GM12864 (cell line): ENCODE data around the gene OTUD6A.

Experiments used
- DNase-seq: peaks from one replicate; pipeline ENCODE4 v3.0.0-alpha.2; 2011; ENCODE audit warnings: low read depth
- H3K4me3 ChIP-seq: 2 replicates; pipeline ENCODE4 v1.5.1; 2011; ENCODE audit warnings: mild to moderate bottlenecking, low read depth, low read length, control low read depth
- TF ChIP-seq, protein P1 (sequence below): IDR thresholded peaks from 2 replicates; pipeline ENCODE4 v1.5.1; 2011; ENCODE audit warnings: low read depth, mild to moderate bottlenecking, moderate library complexity, low read length, control low read depth, inconsistent platforms; ENCODE audit errors: missing control alignments

OTUD6A gene

DNA sequence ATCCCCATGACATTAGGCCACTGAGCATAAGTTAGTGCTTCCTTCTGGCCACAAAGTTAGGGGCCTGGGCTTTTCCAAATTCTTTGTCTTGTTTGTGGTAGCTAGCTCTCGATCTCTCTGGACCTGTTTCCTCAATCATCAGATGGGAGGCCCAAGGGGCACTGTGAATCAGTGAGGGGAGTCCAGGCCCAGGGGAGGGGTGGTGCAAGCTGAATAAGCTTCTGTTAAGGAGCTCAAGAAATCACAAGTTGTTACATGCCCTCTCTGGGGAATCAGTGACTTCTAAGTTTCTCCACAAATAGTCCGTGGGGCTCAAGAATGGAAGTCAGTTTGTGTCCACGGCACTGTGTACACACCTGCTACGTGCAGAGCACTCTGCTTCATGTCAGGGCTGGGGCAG lies 27.6 kb upstream of the OTUD6A start:
- H3K4me3 ChIP-seq = no peak overlapping the region
- no peak for DNase-seq
- TF ChIP-seq, protein P1, sequence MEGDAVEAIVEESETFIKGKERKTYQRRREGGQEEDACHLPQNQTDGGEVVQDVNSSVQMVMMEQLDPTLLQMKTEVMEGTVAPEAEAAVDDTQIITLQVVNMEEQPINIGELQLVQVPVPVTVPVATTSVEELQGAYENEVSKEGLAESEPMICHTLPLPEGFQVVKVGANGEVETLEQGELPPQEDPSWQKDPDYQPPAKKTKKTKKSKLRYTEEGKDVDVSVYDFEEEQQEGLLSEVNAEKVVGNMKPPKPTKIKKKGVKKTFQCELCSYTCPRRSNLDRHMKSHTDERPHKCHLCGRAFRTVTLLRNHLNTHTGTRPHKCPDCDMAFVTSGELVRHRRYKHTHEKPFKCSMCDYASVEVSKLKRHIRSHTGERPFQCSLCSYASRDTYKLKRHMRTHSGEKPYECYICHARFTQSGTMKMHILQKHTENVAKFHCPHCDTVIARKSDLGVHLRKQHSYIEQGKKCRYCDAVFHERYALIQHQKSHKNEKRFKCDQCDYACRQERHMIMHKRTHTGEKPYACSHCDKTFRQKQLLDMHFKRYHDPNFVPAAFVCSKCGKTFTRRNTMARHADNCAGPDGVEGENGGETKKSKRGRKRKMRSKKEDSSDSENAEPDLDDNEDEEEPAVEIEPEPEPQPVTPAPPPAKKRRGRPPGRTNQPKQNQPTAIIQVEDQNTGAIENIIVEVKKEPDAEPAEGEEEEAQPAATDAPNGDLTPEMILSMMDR = no peak

DNA sequence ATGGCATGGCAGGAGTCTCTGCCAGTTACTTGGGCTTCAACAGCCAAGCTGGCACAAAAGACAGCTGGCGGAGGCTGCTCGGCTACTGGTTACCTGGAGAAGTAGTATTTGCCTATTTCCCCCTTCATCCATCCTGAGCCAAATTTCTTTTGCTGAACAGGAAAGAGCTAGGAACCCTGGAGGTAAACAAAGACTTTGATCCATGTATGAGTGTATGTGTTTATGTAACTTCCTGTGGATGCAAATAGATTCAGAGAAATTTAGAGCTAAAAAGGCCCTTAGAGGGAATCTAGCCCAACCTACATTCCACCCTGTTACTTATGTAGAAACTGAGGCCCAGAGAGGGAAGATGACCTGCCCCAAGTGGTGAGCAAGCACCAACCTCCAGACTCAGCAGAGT lies 23.7 kb upstream of the OTUD6A start:
- TF ChIP-seq, protein P1 = no peak
- no peak for DNase-seq
- no peak overlapping the region for H3K4me3 ChIP-seq

DNA sequence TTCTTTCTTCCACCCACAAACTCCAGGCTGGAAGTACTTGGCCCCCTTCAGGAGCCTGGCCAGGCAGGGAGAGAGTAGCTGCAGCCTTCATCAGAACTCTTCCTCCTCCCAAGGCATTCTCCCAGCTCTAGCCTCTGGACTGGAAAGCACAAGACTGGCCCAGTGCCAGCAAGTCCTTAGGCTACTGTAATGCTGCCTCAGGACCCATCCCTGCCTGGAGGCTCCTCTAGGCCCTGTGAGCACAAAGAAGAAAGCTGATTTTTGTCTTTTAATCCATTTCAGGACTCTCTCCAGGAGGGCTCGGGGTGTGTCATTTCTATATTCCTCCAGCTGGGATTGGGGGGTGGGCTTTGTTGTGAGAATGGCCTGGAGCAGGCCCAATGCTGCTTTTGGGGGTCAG lies 23.3 kb upstream of the OTUD6A start:
- H3K4me3 ChIP-seq = no peak overlapping the region
- TF ChIP-seq, protein P1 = no peak
- DNase-seq = no peak

DNA sequence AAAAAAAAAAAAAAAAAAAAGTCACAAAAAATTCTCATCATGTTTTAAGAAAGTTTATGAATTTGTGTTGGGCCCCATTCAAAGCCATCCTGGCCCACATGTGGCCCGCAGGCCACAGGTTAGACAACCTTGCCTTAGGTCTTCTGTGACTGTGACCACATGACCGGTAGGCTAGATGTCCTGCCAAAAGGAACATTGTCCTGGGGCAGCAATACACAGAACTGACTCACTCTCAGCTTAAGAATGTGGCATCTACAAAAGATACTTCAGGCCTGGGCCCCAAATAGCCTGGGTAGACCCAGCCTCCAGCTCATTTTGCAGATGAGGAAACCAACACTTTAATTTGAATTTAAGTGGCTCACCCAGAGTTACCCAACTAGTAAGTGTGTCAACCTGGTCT lies 22.5 kb upstream of the OTUD6A start:
- H3K4me3 ChIP-seq = no peak overlapping the region
- TF ChIP-seq, protein P1 = no peak
- DNase-seq = no peak

DNA sequence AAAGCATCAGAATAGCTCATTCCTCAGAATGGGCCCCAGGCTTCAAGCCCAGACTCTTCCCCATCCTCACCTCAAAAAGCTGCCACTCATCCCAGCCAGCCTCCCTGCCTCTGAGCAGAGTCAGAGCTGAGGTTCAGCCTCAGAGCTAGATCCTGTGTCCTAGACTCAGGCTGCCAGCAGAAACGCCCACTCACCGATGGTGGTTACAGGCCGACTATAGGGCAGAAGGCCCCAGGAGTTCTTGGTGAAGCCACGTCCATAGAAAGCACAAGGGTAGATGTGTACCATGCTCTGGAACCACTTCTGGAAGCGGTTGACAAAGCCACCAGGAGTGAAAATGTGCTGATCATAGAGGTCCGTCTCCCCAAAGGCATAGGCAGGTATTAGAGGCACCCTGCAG lies 20.3 kb upstream of the OTUD6A start:
- no peak overlapping the region for H3K4me3 ChIP-seq
- TF ChIP-seq, protein P1 = no peak
- DNase-seq = no peak

DNA sequence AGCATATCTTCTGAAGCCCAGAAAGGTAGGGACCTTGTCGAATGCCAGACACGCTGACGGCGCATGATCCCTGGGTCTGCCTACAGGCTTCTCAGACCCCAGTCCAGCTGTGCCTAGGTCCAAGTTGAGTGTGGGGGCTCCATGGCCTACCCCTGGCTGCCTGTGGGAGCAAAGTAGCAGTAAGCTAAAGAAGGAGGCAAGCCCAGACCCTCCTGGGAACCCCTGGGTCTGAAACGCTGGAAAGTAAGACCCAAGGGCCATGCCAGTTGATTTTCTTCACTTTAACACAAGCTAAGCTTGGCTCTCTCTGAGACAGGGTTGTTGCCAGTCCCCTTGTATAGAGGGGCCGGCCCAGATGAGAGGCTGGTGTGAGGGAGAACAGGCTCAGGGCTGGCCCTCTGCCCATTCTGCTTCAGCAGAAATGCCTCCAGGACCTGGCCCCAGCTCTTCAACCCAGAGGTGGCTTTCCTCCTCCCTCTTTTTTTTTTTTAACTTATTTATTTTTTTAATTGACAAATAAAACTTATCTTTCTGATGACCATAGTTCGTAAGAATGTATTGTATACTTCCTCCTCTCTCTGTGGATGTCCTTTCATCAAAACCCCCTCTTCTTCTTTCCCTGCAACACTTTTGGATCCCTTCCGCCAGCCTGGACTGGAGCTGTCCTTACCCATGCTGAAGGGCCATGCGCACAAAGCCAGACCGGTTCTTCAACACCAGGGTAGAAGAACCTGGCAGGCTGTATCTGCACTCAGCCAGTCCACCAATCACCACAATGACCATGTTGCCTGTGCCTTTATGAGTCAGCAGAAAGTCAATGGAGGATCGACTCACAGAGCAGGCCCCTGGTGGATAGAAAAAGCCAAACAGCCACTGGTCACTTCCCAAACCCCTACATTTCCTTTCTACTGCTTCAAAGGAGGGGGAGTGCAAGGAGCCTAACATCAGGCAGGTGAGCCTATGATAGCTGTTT lies 19.6 kb upstream of the OTUD6A start:
- DNase-seq = no peak
- TF ChIP-seq, protein P1 = no peak
- H3K4me3 ChIP-seq = no peak overlapping the region

DNA sequence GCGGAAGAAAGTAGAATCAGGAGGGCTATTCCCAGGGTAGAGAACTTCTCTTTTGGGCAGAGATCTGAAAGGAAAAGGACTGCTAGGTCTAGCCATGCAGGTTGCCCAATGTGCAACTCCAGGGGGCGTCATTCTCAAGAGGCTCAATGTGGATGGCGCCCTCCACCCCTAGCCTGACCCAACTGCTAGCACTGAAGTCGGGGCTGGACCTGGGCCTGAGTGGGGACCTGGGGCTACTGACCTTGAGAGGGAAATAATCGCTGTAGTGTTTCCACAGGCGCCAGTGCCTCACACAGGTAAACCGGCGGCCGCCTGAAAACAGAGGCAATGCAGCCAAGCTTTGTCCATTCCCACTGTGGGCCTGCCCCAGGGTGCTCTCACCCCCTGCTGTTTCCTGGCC lies 18.6 kb upstream of the OTUD6A start:
- TF ChIP-seq, protein P1 = no peak
- no peak for DNase-seq
- no peak overlapping the region for H3K4me3 ChIP-seq
